ENCODE data around the gene TBC1D22A. TPM values are rescaled to one million over a fixed set of nuclear protein-coding genes. Genes with fewer than 3 reads are reported as not detected.

Gene TBC1D22A
- polyA plus RNA-seq, 1 experiment: 24.2 TPM

DNA sequence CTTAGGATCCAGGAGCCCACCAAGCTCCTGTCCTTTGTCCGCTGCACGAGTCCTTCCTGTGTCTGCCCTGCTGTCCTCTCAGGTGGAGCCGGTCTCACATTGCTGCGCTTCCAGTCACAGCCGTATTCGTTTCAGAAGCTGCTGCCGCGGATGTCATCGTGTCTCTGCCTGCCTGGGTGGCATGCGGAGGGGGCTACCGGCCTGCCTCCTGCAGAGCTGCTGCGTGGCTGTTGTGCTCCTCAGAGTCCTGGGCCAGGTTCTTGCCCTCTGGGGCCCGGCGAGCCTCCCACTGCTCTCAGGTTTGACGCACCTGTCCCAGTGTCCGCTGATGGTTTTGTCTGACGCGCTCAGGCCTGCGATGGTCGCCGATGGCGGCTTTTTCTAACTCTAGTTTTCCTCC, 254.2 kb downstream of the TBC1D22A start:
- Histone ChIP-seq H3K36me3 (ENCODE audit: control insufficient read depth, insufficient read depth, low read length) (no peaks in the 10 kb centered on the region; the same call in 1 of the 2 replicates), H3K4me3 (ENCODE audit: low read depth, low read length) (no peak overlapping the region), H3K27me3 (ENCODE audit: control insufficient read depth, insufficient read depth, low read length) (no peaks in the 10 kb centered on the region)
- ChIA-PET CTCF (interaction anchor here (1.4 kb wide), 1 partner anchor 9 kb away, joined by 6 read pairs; no protein-coding TSS in a partner anchor), POLR2A (no interaction called here)
- no peak for DNase-seq (ENCODE audit: low read depth)
- TF ChIP-seq, protein P1, sequence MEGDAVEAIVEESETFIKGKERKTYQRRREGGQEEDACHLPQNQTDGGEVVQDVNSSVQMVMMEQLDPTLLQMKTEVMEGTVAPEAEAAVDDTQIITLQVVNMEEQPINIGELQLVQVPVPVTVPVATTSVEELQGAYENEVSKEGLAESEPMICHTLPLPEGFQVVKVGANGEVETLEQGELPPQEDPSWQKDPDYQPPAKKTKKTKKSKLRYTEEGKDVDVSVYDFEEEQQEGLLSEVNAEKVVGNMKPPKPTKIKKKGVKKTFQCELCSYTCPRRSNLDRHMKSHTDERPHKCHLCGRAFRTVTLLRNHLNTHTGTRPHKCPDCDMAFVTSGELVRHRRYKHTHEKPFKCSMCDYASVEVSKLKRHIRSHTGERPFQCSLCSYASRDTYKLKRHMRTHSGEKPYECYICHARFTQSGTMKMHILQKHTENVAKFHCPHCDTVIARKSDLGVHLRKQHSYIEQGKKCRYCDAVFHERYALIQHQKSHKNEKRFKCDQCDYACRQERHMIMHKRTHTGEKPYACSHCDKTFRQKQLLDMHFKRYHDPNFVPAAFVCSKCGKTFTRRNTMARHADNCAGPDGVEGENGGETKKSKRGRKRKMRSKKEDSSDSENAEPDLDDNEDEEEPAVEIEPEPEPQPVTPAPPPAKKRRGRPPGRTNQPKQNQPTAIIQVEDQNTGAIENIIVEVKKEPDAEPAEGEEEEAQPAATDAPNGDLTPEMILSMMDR (IDR thresholded peaks at IDR 0.05; ENCODE audit: insufficient read depth, low read depth, low read length): no peak

DNA sequence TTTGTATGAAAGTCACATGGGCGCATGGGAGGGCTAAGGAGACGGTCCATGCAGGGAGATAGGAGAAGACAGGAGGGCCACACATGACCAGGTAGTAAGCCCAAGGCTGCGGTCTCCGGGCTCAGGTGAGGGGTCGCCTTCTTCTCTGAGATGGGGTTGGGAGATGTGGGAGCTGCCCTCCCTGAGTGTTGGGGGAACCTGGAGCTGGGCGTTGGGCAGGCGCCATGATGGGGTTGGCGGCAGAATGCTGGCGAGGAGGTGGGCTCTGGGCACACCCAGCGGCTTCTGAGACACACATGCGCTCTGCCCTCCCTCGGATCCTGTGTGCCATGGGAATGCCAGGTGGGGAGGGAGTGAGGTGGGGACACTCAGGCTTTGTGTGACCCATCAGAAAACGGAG, 254.8 kb downstream of the TBC1D22A start:
- no peak for DNase-seq (ENCODE audit: low read depth)
- POLR2A ChIA-PET: no interaction called here
- Histone ChIP-seq H3K4me3 (ENCODE audit: low read depth, low read length) (no peak overlapping the region), H3K36me3 (ENCODE audit: control insufficient read depth, insufficient read depth, low read length) (no peaks in the 10 kb centered on the region; the same call in 1 of the 2 replicates), H3K27me3 (ENCODE audit: control insufficient read depth, insufficient read depth, low read length) (no peaks in the 10 kb centered on the region)
- CTCF ChIA-PET: interaction anchor here (1.4 kb wide), 1 partner anchor 10 kb away, joined by 6 read pairs; no protein-coding TSS in a partner anchor
- TF ChIP-seq, protein P1 (IDR thresholded peaks at IDR 0.05; ENCODE audit: insufficient read depth, low read depth, low read length): no peak

DNA sequence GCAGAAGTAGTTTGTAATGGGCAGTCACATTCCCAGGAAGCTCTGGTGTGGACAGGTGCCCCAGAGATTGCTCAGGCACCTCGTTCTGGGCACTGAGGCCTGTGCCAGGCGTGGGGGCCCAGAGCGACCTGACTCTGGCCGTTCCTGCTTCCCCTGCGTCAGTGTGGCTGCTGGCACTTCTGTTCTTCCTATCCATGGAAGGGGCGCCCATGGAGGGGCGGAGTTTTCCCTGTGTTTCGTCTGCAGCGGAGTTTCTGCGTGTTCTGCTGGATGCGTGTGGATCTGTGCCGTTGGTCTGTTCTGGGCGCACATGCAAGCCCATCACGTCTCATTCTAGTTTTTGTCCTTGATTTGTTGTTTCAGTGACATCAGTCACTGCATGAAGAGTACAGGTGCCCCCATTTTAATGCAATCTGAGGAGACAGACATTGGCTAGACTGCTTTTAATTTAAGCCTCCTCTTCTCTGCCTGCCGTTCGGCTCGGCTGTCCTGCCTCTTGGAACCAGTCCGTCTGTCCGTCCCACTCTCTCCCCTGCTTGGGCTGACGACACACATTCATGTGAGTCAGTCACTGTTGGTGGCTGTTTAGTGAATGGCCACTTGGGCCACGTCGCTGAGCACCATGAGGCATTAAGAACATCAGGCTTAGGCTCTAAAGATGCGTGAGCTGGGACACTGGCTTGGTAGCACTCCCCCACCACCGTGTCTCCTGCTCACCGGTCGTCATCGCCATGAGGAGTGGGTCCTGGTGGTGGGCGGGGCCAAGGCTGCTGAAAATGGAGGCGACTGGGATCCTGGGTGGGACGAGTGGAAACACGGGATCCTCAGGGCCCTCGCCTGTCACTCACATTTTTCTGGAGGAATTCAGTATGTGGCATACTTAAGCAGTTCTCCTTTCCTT, 255.8 kb downstream of the TBC1D22A start:
- Histone ChIP-seq H3K36me3 (ENCODE audit: control insufficient read depth, insufficient read depth, low read length) (no peaks in the 10 kb centered on the region; the same call in 1 of the 2 replicates), H3K4me3 (ENCODE audit: low read depth, low read length) (no peak overlapping the region), H3K27me3 (ENCODE audit: control insufficient read depth, insufficient read depth, low read length) (no peaks in the 10 kb centered on the region)
- ChIA-PET POLR2A (no interaction called here), CTCF (no interaction called here)
- DNase-seq (ENCODE audit: low read depth): no peak
- TF ChIP-seq, protein P1 (IDR thresholded peaks at IDR 0.05; ENCODE audit: insufficient read depth, low read depth, low read length): no peak

DNA sequence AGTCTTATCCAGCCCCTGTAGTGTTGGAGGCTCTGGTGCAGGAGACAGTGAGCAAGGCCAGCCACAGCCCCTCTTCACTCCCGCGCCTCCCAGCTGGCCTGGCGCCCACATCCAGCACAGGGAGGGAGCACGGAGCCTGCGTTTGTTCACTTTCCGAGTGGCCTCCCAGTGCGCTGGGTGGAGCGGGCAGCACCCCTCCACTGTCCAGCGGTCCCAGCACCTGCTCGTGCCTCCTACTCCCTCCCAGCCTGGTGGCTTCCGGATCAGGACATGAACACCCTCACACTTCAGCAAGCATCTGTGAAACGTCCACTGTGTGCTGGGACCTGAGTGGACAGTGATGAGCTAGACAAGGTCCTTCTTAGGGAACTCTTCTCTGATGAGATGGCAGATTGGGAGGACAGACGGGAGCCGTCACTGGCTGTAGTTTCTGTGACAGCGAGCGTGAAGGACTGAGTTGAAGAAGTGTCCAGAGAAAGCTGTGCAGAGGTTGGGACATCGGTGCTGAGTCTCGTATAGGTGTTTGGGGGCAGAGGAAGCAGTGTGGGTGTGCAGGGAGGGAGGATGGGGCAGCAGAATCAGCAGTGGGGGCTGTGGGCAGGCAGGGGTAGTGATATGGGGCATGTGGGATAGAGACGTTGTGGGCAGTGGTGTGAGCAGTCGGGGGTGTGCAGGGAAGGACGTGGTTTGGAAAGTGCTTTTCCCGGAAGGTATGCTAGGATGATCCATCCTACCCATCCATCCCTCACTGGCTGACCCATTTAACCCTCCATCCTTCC, 256.8 kb downstream of the TBC1D22A start:
- TF ChIP-seq, protein P1 (IDR thresholded peaks at IDR 0.05; ENCODE audit: insufficient read depth, low read depth, low read length): no peak
- Histone ChIP-seq H3K36me3 (ENCODE audit: control insufficient read depth, insufficient read depth, low read length) (no peaks in the 10 kb centered on the region; the same call in 1 of the 2 replicates), H3K4me3 (ENCODE audit: low read depth, low read length) (no peak overlapping the region), H3K27me3 (ENCODE audit: control insufficient read depth, insufficient read depth, low read length) (no peaks in the 10 kb centered on the region)
- CTCF ChIA-PET: no interaction called here
- POLR2A ChIA-PET: no interaction called here
- DNase-seq (ENCODE audit: low read depth): no peak

DNA sequence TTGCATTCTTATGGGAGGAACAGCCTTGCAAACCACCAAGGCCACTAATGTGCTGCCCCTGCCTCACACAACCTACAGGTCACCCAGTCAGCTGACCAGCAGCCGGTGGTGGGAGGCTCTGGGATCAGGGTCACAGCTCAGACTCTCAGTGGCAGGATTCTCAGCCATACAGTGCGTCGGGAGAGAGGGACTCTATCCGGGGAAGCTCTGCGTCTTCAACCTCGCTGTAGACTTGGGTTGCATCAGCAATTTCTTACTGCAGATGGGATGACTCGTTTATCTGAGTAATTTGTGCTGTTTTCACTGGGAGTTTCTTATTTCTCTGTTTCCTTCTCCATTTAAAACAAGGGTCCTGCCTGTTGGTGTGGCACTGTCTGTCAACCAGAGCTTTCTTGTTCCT, 257.7 kb downstream of the TBC1D22A start:
- no peak overlapping the region for H3K4me3 ChIP-seq (ENCODE audit: low read depth, low read length)
- DNase-seq (ENCODE audit: low read depth): no peak
- TF ChIP-seq, protein P1 (IDR thresholded peaks at IDR 0.05; ENCODE audit: insufficient read depth, low read depth, low read length): no peak
- H3K27me3 ChIP-seq (ENCODE audit: control insufficient read depth, insufficient read depth, low read length): no peaks in the 10 kb centered on the region
- CTCF ChIA-PET: interaction anchor here (0.8 to 2.4 kb wide), 2 partner anchors 10 to 16 kb away, joined by 3 to 9 read pairs; no protein-coding TSS in a partner anchor
- no peaks in the 10 kb centered on the region; the same call in 1 of the 2 replicates for H3K36me3 ChIP-seq (ENCODE audit: control insufficient read depth, insufficient read depth, low read length)
- POLR2A ChIA-PET: no interaction called here
